DND-41 (cell line): ENCODE results near the gene TRPM3.

Source experiments
- EZH2 ChIP-seq: IDR thresholded peaks from 3 replicates; pipeline ENCODE4 v1.6.1; 2012; ENCODE audit warnings: borderline replicate concordance, low read depth, mild to moderate bottlenecking, moderate library complexity, low read length, inconsistent platforms; ENCODE audit not compliant: severe bottlenecking
- TF ChIP-seq, protein P1 (sequence below): IDR thresholded peaks from 2 replicates; pipeline ENCODE4 v1.5.1; 2012; ENCODE audit warnings: borderline replicate concordance, low read length, moderate library complexity, mild to moderate bottlenecking; ENCODE audit not compliant: poor library complexity, severe bottlenecking; ENCODE audit errors: extremely low read depth

DNA sequence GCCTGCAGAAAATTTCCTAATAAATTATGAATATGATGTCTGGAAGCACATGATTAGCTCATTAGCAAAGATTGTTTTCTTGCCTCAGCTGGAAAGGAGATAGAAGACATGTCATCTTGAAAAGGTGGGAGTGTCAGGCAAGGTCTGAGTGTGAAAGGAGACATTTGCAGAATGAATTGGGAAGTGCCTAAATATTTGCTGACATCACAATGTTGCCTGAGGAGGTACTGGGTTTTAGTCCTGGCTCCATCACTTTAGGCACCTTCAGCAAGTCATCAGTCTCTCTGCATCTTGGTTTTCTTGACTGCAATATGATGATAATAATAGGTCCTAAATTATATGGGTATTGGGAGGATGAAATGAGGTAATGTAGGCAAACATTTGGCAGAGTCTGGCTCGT is 140.1 kb downstream of the TRPM3 start:
- TF ChIP-seq, protein P1, sequence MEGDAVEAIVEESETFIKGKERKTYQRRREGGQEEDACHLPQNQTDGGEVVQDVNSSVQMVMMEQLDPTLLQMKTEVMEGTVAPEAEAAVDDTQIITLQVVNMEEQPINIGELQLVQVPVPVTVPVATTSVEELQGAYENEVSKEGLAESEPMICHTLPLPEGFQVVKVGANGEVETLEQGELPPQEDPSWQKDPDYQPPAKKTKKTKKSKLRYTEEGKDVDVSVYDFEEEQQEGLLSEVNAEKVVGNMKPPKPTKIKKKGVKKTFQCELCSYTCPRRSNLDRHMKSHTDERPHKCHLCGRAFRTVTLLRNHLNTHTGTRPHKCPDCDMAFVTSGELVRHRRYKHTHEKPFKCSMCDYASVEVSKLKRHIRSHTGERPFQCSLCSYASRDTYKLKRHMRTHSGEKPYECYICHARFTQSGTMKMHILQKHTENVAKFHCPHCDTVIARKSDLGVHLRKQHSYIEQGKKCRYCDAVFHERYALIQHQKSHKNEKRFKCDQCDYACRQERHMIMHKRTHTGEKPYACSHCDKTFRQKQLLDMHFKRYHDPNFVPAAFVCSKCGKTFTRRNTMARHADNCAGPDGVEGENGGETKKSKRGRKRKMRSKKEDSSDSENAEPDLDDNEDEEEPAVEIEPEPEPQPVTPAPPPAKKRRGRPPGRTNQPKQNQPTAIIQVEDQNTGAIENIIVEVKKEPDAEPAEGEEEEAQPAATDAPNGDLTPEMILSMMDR = no peak
- no peak for TF ChIP-seq EZH2
